TTC549 (cell line): ENCODE data around the gene POLK.
"Not testable (repeated sequence)": the region's sequence is repeated elsewhere in the genome, so short reads cannot be mapped to it uniquely, and the experiment has no call there.

ENCODE experiments used
- FAIRE-seq: peaks from 2 replicates; lab custom pipeline; 2012; peaks lifted over from hg19 to GRCh38; lab: Jason Lieb, UNC

POLK gene

GRCh38 chr5:75551471-75551870, 39.8 kb downstream of the POLK start:
- FAIRE-seq: no peak

GRCh38 chr5:75552764-75553163, 41.1 kb downstream of the POLK start:
- no peak for FAIRE-seq

GRCh38 chr5:75553358-75553757, 41.7 kb downstream of the POLK start:
- FAIRE-seq: no peak

GRCh38 chr5:75558221-75558620, 46.5 kb downstream of the POLK start:
- FAIRE-seq: no peak

GRCh38 chr5:75558981-75559632, 47.4 kb downstream of the POLK start:
- FAIRE-seq: no peak

- FAIRE-seq: not testable (repeated sequence)
Observed at GRCh38 chr5:75560655-75561054, 49.0 kb downstream of the POLK start.

GRCh38 chr5:75565991-75566709, 54.5 kb downstream of the POLK start:
- not testable (repeated sequence) for FAIRE-seq

- FAIRE-seq: no peak
Observed at GRCh38 chr5:75566710-75567309, 55.1 kb downstream of the POLK start.

GRCh38 chr5:75567710-75568109, 56.0 kb downstream of the POLK start:
- no peak for FAIRE-seq

GRCh38 chr5:75568202-75568601, 56.5 kb downstream of the POLK start:
- no peak for FAIRE-seq

- FAIRE-seq: no peak
Observed at GRCh38 chr5:75571547-75571946, 59.9 kb downstream of the POLK start.

GRCh38 chr5:75574791-75575190, 63.1 kb downstream of the POLK start:
- FAIRE-seq: no peak

- not testable (repeated sequence) for FAIRE-seq
Observed at GRCh38 chr5:75578280-75578679, 66.6 kb downstream of the POLK start.

GRCh38 chr5:75584641-75585040, 73.0 kb downstream of the POLK start:
- no peak for FAIRE-seq

- FAIRE-seq: no peak
Observed at GRCh38 chr5:75588666-75589065, 77.0 kb downstream of the POLK start.

GRCh38 chr5:75600535-75600934, 88.8 kb downstream of the POLK start:
- FAIRE-seq: no peak

- FAIRE-seq: no peak
Observed at GRCh38 chr5:75601567-75601966, 89.9 kb downstream of the POLK start.

- no peak for FAIRE-seq
Observed at GRCh38 chr5:75601996-75602395, 90.3 kb downstream of the POLK start.

GRCh38 chr5:75603371-75603770, 91.7 kb downstream of the POLK start:
- no peak for FAIRE-seq

- FAIRE-seq: no peak
Observed at GRCh38 chr5:75603821-75604220, 92.1 kb downstream of the POLK start.

- not testable (repeated sequence) for FAIRE-seq
Observed at GRCh38 chr5:75607341-75607740, 95.7 kb downstream of the POLK start.

GRCh38 chr5:75608870-75609269, 97.2 kb downstream of the POLK start:
- FAIRE-seq: no peak

GRCh38 chr5:75610201-75610600, 98.5 kb downstream of the POLK start:
- no peak for FAIRE-seq
